Heart left ventricle (tissue), 16 donors: ENCODE results near the gene RBKS. TPM values are rescaled to one million over a fixed set of nuclear protein-coding genes. Genes with fewer than 3 reads are reported as not detected.

Source experiments
- ATAC-seq, 4 donors: fragments of 200-7000 bp; cut with Tn5 transposase; one replicate each; pipeline ENCODE4 v1.9.1; 2020 to 2022; ENCODE audit warnings: moderate library complexity in 4 of 4, mild to moderate bottlenecking in 3 of 4, moderate number of reproducible peaks in 1 of 4
- DNase-seq, 5 donors: peaks; one replicate each; pipeline ENCODE4 v3.0.0-alpha.2; 2020
- H3K27ac ChIP-seq, 12 donors: fragments of 200-600 bp; sonication (generic) in 4 of 12; one replicate each; pipeline versions ENCODE4 v1.5.0 to v1.8.0; 2016 to 2022; ENCODE audit warnings: mild to moderate bottlenecking in 2 of 12
- H3K27me3 ChIP-seq, 9 donors: fragments of 200-600 bp; sonication (generic) in 2 of 9; one replicate each; pipeline versions ENCODE4 v1.5.1 to v1.8.0; 2016 to 2022; ENCODE audit warnings: mild to moderate bottlenecking in 3 of 9
- H3K36me3 ChIP-seq, 9 donors: fragments of 200-600 bp; sonication (generic) in 2 of 9; one replicate each; pipeline versions ENCODE4 v1.5.0 to v1.8.0; 2018 to 2022; ENCODE audit warnings: mild to moderate bottlenecking in 2 of 9
- H3K4me1 ChIP-seq, 12 donors: fragments of 200-600 bp; sonication (generic) in 4 of 12; one replicate each; pipeline versions ENCODE4 v1.5.0 to v1.8.0; 2016 to 2022; ENCODE audit warnings: mild to moderate bottlenecking in 3 of 12
- H3K4me3 ChIP-seq, 12 donors: fragments of 200-600 bp; sonication (generic) in 4 of 12; one replicate each; pipeline versions ENCODE4 v1.5.0 to v1.8.0; 2017 to 2022; ENCODE audit warnings: mild to moderate bottlenecking in 9 of 12, moderate library complexity in 4 of 12
- H3K9me3 ChIP-seq, 12 donors: fragments of 200-600 bp; sonication (generic) in 4 of 12; one replicate each; pipeline versions ENCODE4 v1.5.0 to v1.8.0; 2016 to 2022; ENCODE audit warnings: mild to moderate bottlenecking in 1 of 12
- CTCF ChIP-seq, 12 donors: fragments of 200-600 bp; sonication (generic) in 4 of 12; IDR thresholded peaks; one replicate each; pipeline versions ENCODE4 v1.5.0 to v1.8.0; 2018 to 2022; ENCODE audit warnings: antibody characterized with exemption in 12 of 12, mild to moderate bottlenecking in 5 of 12
- POLR2A ChIP-seq, 2 donors: fragments of 450-650 bp; IDR thresholded peaks; one replicate each; pipeline ENCODE4 v1.6.1; 2017; ENCODE audit warnings: antibody characterized with exemption in 2 of 2, mild to moderate bottlenecking in 2 of 2, moderate library complexity in 2 of 2
- WGBS, 4 donors: extraction: QIAGEN DNeasy Blood & Tissue Kit in 2 of 4; methylation state at CpG; one replicate each; pipeline versions ENCODE4 v1.1.5 to v1.1.7; 2013 to 2018; 5-methylcytosine and 5-hydroxymethylcytosine counted together
- intact Hi-C, 10 donors: fragments of 100-400 bp; cut with DNase I; formaldehyde crosslinking; loops; one replicate each; pipeline versions ENCODE4 v1.11.1 to v1.14.2; 2022
- polyA plus RNA-seq, 2 donors: library from polyadenylated mRNA; stranded (reverse); fragments of 200-250 nt; gene quantifications; one replicate each; pipeline ENCODE4 v1.2.3, GENCODE V29; 2013
- total RNA-seq, 9 donors: library from RNA; depleted of rRNA in 2 of 9; stranded (reverse); fragments of >200 nt in 2 of 9; fragmentation: NEBNext Ultra II Directional in 3 of 9; extraction: Animal tissue kit (Norgen Biotek cat#: 25700) in 3 of 9; gene quantifications; one replicate each; pipeline versions ENCODE4 v1.1.0 to v1.2.4, GENCODE V29; 2016 to 2023
- donor health status: ischemic (EF 13 %, LVEDD 7.1; RV severe dilation, severe dysfunction).
- donor health status: healthy with polysubstance abuse.
- donor health status: DM: no; HTN: yes; CAD: no.
- donor health status: DM: no; HTN: no; CAD: no.
- donor health status: ischemic (EF 25% LVEDD 6.9; RV normal size, moderate dysfunction).
- donor health status: ischemic (EF 25% LVEDD 5.7; RV mildly dilated, moderate dysfunction).
- donor health status: healthy.
- donor health status: DM: yes; HTN: yes; CAD: no.
- donor health status: ischemic (EF 35%, LVEDD 5.7; RV mildly dilated, moderate dysfunction).
- donor health status: nonischemic (EF 11% LVEDD 7.7; RV severe dilation, severe dysfunction).
- donor health status: DM: yes; HTN: yes; CAD: no.
- donor health status: PGD.
- donor health status: ischemic (EF 29% LVEDD 5.4; RV normal size, mild dysfunction).
- donor health status: nonischemic (EF 23%, LVEDD 6.1; RV moderate dilation, normal function).

Gene RBKS
- total and polyA plus RNA-seq, 11 donors, result 1.3 to 6.0 (median 4.0) TPM

- intact Hi-C loops, result no loop called here
- no peak overlapping the region for H3K4me3 ChIP-seq
- H3K4me1 ChIP-seq, result peaks cover 0 to 35% (median 18%) of the 10 kb centered on the region in 12 donors
- ATAC-seq, result no peak
- no peaks in the 10 kb centered on the region for H3K9me3 ChIP-seq
- DNase-seq, result no peak
- TF ChIP-seq POLR2A (IDR thresholded peaks at IDR 0.05), result no peak
- 93 to 99% (median 97%) methylated on average over 2 of the region's 2 CpGs for WGBS, 4 donors
- no peaks in the 10 kb centered on the region for H3K27me3 ChIP-seq
- no peaks in the 10 kb centered on the region for H3K36me3 ChIP-seq
- no peak overlapping the region for H3K27ac ChIP-seq
Measured at GRCh38 chr2:27803046-27803445, 87.1 kb downstream of the RBKS start.

- no peak for ATAC-seq
- 87 to 90% (median 88%) methylated on average over 6 of the region's 6 CpGs for WGBS, 4 donors
- intact Hi-C loops, result no loop called here
- DNase-seq, result no peak
- no peaks in the 10 kb centered on the region for H3K36me3 ChIP-seq
- no peaks in the 10 kb centered on the region for H3K27me3 ChIP-seq
- H3K4me1 ChIP-seq, result peaks cover 0 to 40% (median 21%) of the 10 kb centered on the region in 12 donors
- H3K9me3 ChIP-seq, result no peaks in the 10 kb centered on the region
- H3K4me3 ChIP-seq, result no peak overlapping the region
- no peak overlapping the region for H3K27ac ChIP-seq
- TF ChIP-seq CTCF (IDR thresholded peaks at IDR 0.05), result no peak
- TF ChIP-seq POLR2A (IDR thresholded peaks at IDR 0.05), result no peak
Measured at GRCh38 chr2:27802547-27802946, 87.6 kb downstream of the RBKS start.

GRCh38 chr2:27800856-27801255 is 89.3 kb downstream of the RBKS start:
- no peaks in the 10 kb centered on the region for H3K36me3 ChIP-seq
- no peak overlapping the region for H3K4me3 ChIP-seq
- TF ChIP-seq POLR2A (IDR thresholded peaks at IDR 0.05), result no peak
- no peak for TF ChIP-seq CTCF (IDR thresholded peaks at IDR 0.05)
- no peaks in the 10 kb centered on the region for H3K27me3 ChIP-seq
- ATAC-seq (peak in 3 of 4 donors; percentile 15 to 44 (median 33)), DNase-seq (peak in 1 of 5 donors; percentile 39)
- intact Hi-C loops, result no loop called here
- WGBS, 4 donors, result 73 to 81% (median 74%) methylated on average over 5 to 6 of the region's 6 CpGs
- peaks cover 5 to 55% (median 37%) of the 10 kb centered on the region in 12 donors for H3K4me1 ChIP-seq
- peak overlapping the region in 10 of 12 donors; percentile 25 to 98 (median 90) for H3K27ac ChIP-seq
- no peaks in the 10 kb centered on the region for H3K9me3 ChIP-seq

- no peak overlapping the region for H3K4me3 ChIP-seq
- H3K27me3 ChIP-seq, result no peaks in the 10 kb centered on the region
- no peaks in the 10 kb centered on the region for H3K36me3 ChIP-seq
- H3K27ac ChIP-seq, result peak overlapping the region; percentile 43 to 98 (median 88)
- intact Hi-C loops, result loop anchor here in 5 of 10 donors (5.0 to 10.0 kb wide), 5 partner anchors 62 to 598 kb away; partner anchors contain the start of gene FOSL2 (in 2 of the 5)
- ATAC-seq (peak in 1 of 4 donors; percentile 18), DNase-seq (peak in 1 of 5 donors; percentile 42)
- H3K4me1 ChIP-seq, result peaks cover 5 to 66% (median 47%) of the 10 kb centered on the region in 12 donors
- WGBS, 4 donors, result 63 to 87% (median 74%) methylated on average over 4 of the region's 4 CpGs
- TF ChIP-seq CTCF (IDR thresholded peaks at IDR 0.05) (no peak), POLR2A (IDR thresholded peaks at IDR 0.05) (no peak)
- no peaks in the 10 kb centered on the region for H3K9me3 ChIP-seq
Measured at GRCh38 chr2:27799646-27800010, 90.6 kb downstream of the RBKS start.
